WTC11 (cell line): Measurements from ENCODE around the gene BMS1. TPM values are rescaled to one million over a fixed set of nuclear protein-coding genes. Genes with fewer than 3 reads are reported as not detected.

Experiments used
- ATAC-seq: fragments of 200-7000 bp; cut with Tn5 transposase; 2 replicates; pipeline ENCODE4 v1.10.0; 2021; ENCODE audit warnings: mild to moderate bottlenecking, moderate library complexity
- CTCF ChIA-PET: fragments of 300-600 bp; sonication (Branson Sonifier 250); formaldehyde crosslinking; loops from one replicate; lab custom pipeline; 2021; ENCODE audit warnings: antibody characterized with exemption; lab: Charles Lee
- POLR2A ChIA-PET: fragments of 350-600 bp; sonication (Branson Sonifier 250); formaldehyde crosslinking; loops from one replicate; lab custom pipeline; 2021; ENCODE audit warnings: antibody characterized with exemption; lab: Charles Lee
- DNase-seq: peaks from one replicate; pipeline ENCODE4 v3.0.0; 2021; ENCODE audit warnings: low spot score
- H3K27ac Mint-ChIP-seq: 2 replicates; pipeline ENCODE4 v1.8.0; 2021; ENCODE audit warnings: mixed read lengths
- H3K27me3 Mint-ChIP-seq: 2 replicates; pipeline ENCODE4 v1.8.0; 2021; ENCODE audit warnings: low read depth, mild to moderate bottlenecking, moderate library complexity, mixed read lengths
- H3K36me3 Mint-ChIP-seq: 2 replicates; pipeline ENCODE4 v1.8.0; 2021; ENCODE audit warnings: mixed read lengths
- H3K4me1 Mint-ChIP-seq: 2 replicates; pipeline ENCODE4 v1.8.0; 2022; ENCODE audit warnings: mixed read lengths
- H3K4me3 Mint-ChIP-seq: 2 replicates; pipeline ENCODE4 v1.8.0; 2021; ENCODE audit warnings: mild to moderate bottlenecking, moderate library complexity, mixed read lengths
- H3K9me3 Mint-ChIP-seq: 2 replicates; pipeline ENCODE4 v1.8.0; 2021; ENCODE audit warnings: mixed read lengths
- CREB1 ChIP-seq: sonication (generic); formaldehyde crosslinking; IDR thresholded peaks from 2 replicates; pipeline ENCODE4 v1.8.0; 2023; ENCODE audit warnings: mild to moderate bottlenecking, missing genetic modification reagents
- FOXK1 ChIP-seq: sonication (generic); formaldehyde crosslinking; IDR thresholded peaks from 2 replicates; pipeline ENCODE4 v1.8.0; 2022; ENCODE audit warnings: mild to moderate bottlenecking, moderate library complexity, missing genetic modification reagents
- FOXP1 ChIP-seq: sonication (generic); formaldehyde crosslinking; IDR thresholded peaks from 2 replicates; pipeline ENCODE4 v1.8.0; 2022; ENCODE audit warnings: missing genetic modification reagents, mild to moderate bottlenecking, moderate library complexity, borderline replicate concordance
- GRHL2 ChIP-seq: fragments of 250-450 bp; sonication (Bioruptor Pico); IDR thresholded peaks from 2 replicates; pipeline ENCODE4 v1.8.0; 2022; ENCODE audit warnings: mild to moderate bottlenecking, moderate library complexity; ENCODE audit not compliant: insufficient replicate concordance, severe bottlenecking
- MXD4 ChIP-seq: fragments of 250-450 bp; sonication (Bioruptor Pico); IDR thresholded peaks from 2 replicates; pipeline ENCODE4 v1.8.0; 2021; ENCODE audit warnings: mild to moderate bottlenecking, moderate library complexity, borderline replicate concordance
- NR1H2 ChIP-seq: sonication (generic); formaldehyde crosslinking; IDR thresholded peaks from 2 replicates; pipeline ENCODE4 v1.9.0; 2021; ENCODE audit warnings: mild to moderate bottlenecking, moderate library complexity, missing genetic modification reagents
- TCF7 ChIP-seq: sonication (generic); formaldehyde crosslinking; IDR thresholded peaks from 2 replicates; pipeline ENCODE4 v1.8.0; 2022; ENCODE audit warnings: mild to moderate bottlenecking, low read depth, missing genetic modification reagents, moderate library complexity
- TEAD1 ChIP-seq: sonication (generic); formaldehyde crosslinking; IDR thresholded peaks from 2 replicates; pipeline ENCODE4 v1.8.0; 2022; ENCODE audit warnings: mild to moderate bottlenecking, missing genetic modification reagents
- ZNF138 ChIP-seq: sonication (generic); formaldehyde crosslinking; conservative IDR thresholded peaks from 2 replicates; pipeline ENCODE4 v1.8.1; 2022; ENCODE audit warnings: mild to moderate bottlenecking, moderate library complexity, missing genetic modification reagents
- ZNF232 ChIP-seq: sonication (generic); formaldehyde crosslinking; IDR thresholded peaks from 2 replicates; pipeline ENCODE4 v1.8.0; 2022; ENCODE audit warnings: mild to moderate bottlenecking, missing genetic modification reagents
- ZNF396 ChIP-seq: fragments of 250-450 bp; sonication (Bioruptor Pico); IDR thresholded peaks from 2 replicates; pipeline ENCODE4 v1.8.0; 2021; ENCODE audit warnings: mild to moderate bottlenecking, moderate library complexity, borderline replicate concordance
- ZNF671 ChIP-seq: fragments of 250-450 bp; sonication (Bioruptor Pico); IDR thresholded peaks from 2 replicates; pipeline ENCODE4 v1.8.0; 2021; ENCODE audit warnings: mild to moderate bottlenecking
- total RNA-seq: library from RNA; stranded (reverse); gene quantifications from 3 replicates; pipeline ENCODE4 v1.2.3, GENCODE V29; 2021
- TF ChIP-seq, protein P1 (sequence below): fragments of 250-450 bp; sonication (Bioruptor Pico); IDR thresholded peaks from 2 replicates; pipeline ENCODE4 v1.9.0; 2021; ENCODE audit warnings: mild to moderate bottlenecking, borderline replicate concordance
- TF ChIP-seq, protein P2 (sequence below): sonication (generic); formaldehyde crosslinking; IDR thresholded peaks from 2 replicates; pipeline ENCODE4 v1.8.1; 2023; ENCODE audit warnings: mild to moderate bottlenecking, missing genetic modification reagents
- TF ChIP-seq, protein P3 (sequence below): sonication (generic); formaldehyde crosslinking; IDR thresholded peaks from 2 replicates; pipeline ENCODE4 v1.8.0; 2022; ENCODE audit warnings: mild to moderate bottlenecking, missing genetic modification reagents
- TF ChIP-seq, protein P4 (sequence below): sonication (generic); formaldehyde crosslinking; IDR thresholded peaks from 2 replicates; pipeline ENCODE4 v1.8.0; 2022; ENCODE audit warnings: missing genetic modification reagents
- TF ChIP-seq, protein P5 (sequence below): sonication (generic); formaldehyde crosslinking; conservative IDR thresholded peaks from 2 replicates; pipeline ENCODE4 v1.8.1; 2022; ENCODE audit warnings: mild to moderate bottlenecking, missing genetic modification reagents
- TF ChIP-seq, protein P6 (sequence below): fragments of 200-600 bp; IDR thresholded peaks from 2 replicates; pipeline ENCODE4 v1.8.0; 2022; ENCODE audit warnings: antibody characterized with exemption

BMS1 gene
- total RNA-seq, 1 experiment from 2014 or later, result 37.7 TPM

DNA sequence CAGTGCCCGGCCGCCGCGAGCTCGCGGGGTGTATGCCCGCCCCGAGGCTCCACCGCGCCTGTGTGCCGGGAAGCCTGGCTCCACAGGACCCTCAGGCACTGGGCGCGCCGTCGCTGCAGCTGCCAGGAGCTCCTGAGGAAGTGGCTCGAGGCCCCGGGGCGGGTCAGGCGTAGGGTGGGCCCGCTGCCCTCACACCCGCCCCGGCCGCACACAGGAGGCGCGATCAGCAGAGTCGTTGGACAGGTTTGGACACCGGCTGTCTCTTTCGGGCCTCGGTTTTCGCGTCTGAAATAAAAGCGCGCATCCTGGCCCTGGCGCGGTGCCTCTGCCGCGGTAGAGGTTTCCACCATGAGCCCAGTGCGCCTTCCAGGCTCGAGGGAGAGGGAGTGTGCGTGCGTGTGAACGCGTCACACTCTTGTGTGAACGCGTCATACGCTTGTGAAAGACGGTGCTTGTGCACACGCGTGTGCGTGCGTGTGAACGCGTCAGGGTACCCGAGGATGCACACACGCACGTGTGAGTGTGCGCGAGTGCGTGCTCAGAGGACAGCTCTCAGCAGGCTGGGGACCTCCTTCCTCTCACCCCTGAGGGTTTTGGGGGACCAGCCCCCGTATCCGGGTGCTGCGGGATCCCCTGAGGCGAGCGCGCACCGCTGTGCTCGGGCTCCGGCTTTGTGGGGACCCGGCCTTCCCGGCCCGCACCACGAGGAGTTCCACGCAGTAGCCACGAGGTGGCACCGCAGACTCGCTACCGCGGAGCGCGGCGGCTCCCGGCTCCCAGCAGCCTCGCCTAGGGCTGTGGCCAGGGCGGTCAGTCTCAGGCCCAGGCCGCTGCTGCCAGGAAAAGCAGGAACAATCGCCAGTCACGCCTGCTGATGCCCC, 83.8 kb downstream of the BMS1 start:
- POLR2A ChIA-PET, result no interaction called here
- H3K9me3 Mint-ChIP-seq, result no peaks in the 10 kb centered on the region
- peaks cover 23% of the 10 kb centered on the region for H3K4me1 Mint-ChIP-seq
- H3K4me3 Mint-ChIP-seq, result peak overlapping the region; percentile 67
- TF ChIP-seq, protein P1, sequence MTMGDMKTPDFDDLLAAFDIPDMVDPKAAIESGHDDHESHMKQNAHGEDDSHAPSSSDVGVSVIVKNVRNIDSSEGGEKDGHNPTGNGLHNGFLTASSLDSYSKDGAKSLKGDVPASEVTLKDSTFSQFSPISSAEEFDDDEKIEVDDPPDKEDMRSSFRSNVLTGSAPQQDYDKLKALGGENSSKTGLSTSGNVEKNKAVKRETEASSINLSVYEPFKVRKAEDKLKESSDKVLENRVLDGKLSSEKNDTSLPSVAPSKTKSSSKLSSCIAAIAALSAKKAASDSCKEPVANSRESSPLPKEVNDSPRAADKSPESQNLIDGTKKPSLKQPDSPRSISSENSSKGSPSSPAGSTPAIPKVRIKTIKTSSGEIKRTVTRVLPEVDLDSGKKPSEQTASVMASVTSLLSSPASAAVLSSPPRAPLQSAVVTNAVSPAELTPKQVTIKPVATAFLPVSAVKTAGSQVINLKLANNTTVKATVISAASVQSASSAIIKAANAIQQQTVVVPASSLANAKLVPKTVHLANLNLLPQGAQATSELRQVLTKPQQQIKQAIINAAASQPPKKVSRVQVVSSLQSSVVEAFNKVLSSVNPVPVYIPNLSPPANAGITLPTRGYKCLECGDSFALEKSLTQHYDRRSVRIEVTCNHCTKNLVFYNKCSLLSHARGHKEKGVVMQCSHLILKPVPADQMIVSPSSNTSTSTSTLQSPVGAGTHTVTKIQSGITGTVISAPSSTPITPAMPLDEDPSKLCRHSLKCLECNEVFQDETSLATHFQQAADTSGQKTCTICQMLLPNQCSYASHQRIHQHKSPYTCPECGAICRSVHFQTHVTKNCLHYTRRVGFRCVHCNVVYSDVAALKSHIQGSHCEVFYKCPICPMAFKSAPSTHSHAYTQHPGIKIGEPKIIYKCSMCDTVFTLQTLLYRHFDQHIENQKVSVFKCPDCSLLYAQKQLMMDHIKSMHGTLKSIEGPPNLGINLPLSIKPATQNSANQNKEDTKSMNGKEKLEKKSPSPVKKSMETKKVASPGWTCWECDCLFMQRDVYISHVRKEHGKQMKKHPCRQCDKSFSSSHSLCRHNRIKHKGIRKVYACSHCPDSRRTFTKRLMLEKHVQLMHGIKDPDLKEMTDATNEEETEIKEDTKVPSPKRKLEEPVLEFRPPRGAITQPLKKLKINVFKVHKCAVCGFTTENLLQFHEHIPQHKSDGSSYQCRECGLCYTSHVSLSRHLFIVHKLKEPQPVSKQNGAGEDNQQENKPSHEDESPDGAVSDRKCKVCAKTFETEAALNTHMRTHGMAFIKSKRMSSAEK, result no peak
- TF ChIP-seq, protein P2, sequence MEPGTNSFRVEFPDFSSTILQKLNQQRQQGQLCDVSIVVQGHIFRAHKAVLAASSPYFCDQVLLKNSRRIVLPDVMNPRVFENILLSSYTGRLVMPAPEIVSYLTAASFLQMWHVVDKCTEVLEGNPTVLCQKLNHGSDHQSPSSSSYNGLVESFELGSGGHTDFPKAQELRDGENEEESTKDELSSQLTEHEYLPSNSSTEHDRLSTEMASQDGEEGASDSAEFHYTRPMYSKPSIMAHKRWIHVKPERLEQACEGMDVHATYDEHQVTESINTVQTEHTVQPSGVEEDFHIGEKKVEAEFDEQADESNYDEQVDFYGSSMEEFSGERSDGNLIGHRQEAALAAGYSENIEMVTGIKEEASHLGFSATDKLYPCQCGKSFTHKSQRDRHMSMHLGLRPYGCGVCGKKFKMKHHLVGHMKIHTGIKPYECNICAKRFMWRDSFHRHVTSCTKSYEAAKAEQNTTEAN, result peak; percentile 97
- TF ChIP-seq ZNF232 (CRISPR knock-in tag) (no peak), NR1H2 (CRISPR knock-in tag) (no peak), ZNF138 (CRISPR knock-in tag) (no peak; the same call in 1 of the 2 replicates), ZNF671 (CRISPR knock-in tag) (no peak), MXD4 (CRISPR knock-in tag) (no peak), TCF7 (CRISPR knock-in tag) (no peak), FOXP1 (peak; percentile 11; the same call in 1 of the 2 replicates), TEAD1 (CRISPR knock-in tag) (0 out of 2 replicates have a peak, but pooled peaks have one; percentile 11), GRHL2 (no peak), FOXK1 (CRISPR knock-in tag) (no peak), ZNF396 (no peak), CREB1 (CRISPR knock-in tag) (no peak)
- TF ChIP-seq, protein P3, sequence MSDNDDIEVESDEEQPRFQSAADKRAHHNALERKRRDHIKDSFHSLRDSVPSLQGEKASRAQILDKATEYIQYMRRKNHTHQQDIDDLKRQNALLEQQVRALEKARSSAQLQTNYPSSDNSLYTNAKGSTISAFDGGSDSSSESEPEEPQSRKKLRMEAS (CRISPR knock-in tag), result peak; percentile 83
- TF ChIP-seq, protein P4, sequence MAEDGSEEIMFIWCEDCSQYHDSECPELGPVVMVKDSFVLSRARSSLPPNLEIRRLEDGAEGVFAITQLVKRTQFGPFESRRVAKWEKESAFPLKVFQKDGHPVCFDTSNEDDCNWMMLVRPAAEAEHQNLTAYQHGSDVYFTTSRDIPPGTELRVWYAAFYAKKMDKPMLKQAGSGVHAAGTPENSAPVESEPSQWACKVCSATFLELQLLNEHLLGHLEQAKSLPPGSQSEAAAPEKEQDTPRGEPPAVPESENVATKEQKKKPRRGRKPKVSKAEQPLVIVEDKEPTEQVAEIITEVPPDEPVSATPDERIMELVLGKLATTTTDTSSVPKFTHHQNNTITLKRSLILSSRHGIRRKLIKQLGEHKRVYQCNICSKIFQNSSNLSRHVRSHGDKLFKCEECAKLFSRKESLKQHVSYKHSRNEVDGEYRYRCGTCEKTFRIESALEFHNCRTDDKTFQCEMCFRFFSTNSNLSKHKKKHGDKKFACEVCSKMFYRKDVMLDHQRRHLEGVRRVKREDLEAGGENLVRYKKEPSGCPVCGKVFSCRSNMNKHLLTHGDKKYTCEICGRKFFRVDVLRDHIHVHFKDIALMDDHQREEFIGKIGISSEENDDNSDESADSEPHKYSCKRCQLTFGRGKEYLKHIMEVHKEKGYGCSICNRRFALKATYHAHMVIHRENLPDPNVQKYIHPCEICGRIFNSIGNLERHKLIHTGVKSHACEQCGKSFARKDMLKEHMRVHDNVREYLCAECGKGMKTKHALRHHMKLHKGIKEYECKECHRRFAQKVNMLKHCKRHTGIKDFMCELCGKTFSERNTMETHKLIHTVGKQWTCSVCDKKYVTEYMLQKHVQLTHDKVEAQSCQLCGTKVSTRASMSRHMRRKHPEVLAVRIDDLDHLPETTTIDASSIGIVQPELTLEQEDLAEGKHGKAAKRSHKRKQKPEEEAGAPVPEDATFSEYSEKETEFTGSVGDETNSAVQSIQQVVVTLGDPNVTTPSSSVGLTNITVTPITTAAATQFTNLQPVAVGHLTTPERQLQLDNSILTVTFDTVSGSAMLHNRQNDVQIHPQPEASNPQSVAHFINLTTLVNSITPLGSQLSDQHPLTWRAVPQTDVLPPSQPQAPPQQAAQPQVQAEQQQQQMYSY, result no peak
- TF ChIP-seq, protein P5, sequence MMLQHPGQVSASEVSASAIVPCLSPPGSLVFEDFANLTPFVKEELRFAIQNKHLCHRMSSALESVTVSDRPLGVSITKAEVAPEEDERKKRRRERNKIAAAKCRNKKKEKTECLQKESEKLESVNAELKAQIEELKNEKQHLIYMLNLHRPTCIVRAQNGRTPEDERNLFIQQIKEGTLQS (CRISPR knock-in tag), result no peak
- TF ChIP-seq, protein P6, sequence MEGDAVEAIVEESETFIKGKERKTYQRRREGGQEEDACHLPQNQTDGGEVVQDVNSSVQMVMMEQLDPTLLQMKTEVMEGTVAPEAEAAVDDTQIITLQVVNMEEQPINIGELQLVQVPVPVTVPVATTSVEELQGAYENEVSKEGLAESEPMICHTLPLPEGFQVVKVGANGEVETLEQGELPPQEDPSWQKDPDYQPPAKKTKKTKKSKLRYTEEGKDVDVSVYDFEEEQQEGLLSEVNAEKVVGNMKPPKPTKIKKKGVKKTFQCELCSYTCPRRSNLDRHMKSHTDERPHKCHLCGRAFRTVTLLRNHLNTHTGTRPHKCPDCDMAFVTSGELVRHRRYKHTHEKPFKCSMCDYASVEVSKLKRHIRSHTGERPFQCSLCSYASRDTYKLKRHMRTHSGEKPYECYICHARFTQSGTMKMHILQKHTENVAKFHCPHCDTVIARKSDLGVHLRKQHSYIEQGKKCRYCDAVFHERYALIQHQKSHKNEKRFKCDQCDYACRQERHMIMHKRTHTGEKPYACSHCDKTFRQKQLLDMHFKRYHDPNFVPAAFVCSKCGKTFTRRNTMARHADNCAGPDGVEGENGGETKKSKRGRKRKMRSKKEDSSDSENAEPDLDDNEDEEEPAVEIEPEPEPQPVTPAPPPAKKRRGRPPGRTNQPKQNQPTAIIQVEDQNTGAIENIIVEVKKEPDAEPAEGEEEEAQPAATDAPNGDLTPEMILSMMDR, result peak; percentile 41; the same call in 1 of the 2 replicates
- TF ChIP-seq, all 79 proteins: peak for 5
- DNase-seq (peak; percentile 87), ATAC-seq (peak; percentile 98)
- CTCF ChIA-PET, result interaction anchor here (0.6 to 5.8 kb wide), 14 partner anchors 22 to 239 kb away, joined by 3 to 66 read pairs (median 4); partner anchors contain the start of gene RET
- Mint-ChIP-seq H3K27me3 (peaks cover 20% of the 10 kb centered on the region), H3K27ac (no peak overlapping the region), H3K36me3 (no peaks in the 10 kb centered on the region)
